ENCODE data around the gene CYBC1. TPM values are rescaled to one million over a fixed set of nuclear protein-coding genes. Genes with fewer than 3 reads are reported as not detected.

CYBC1 gene
- total RNA-seq, 1 experiment from 2014 or later, result 95.4 TPM

- Histone ChIP-seq H2AFZ (ENCODE audit: low read depth, low read length, poor library complexity, severe bottlenecking) (no peak overlapping the region), H3K4me1 (ENCODE audit: control insufficient read depth in 1 of 2, insufficient read depth in 2 of 2, low read length in 2 of 2) (peaks cover 34 to 43% of the 10 kb centered on the region in 2 experiments), H3K9me3 (ENCODE audit: control insufficient read depth in 1 of 2, insufficient read depth in 1 of 2, low read depth in 1 of 2, low read length in 2 of 2) (no peaks in the 10 kb centered on the region), H3K9me2 (ENCODE audit: insufficient read depth) (no peaks in the 10 kb centered on the region), H3K27me3 (ENCODE audit: insufficient read depth, low read length) (no peaks in the 10 kb centered on the region), H3K27ac (ENCODE audit: low read depth, low read length) (no peak overlapping the region), H3K4me3 (replicated peaks in 1 of 2; ENCODE audit: low read depth in 1 of 2, low read length in 2 of 2) (no peak overlapping the region), H3K9ac (ENCODE audit: low read length) (no peak overlapping the region), H3K36me3 (ENCODE audit: control insufficient read depth in 1 of 2, insufficient read depth in 2 of 2, low read length in 2 of 2) (peaks cover 6 to 7% of the 10 kb centered on the region in 2 experiments; a peak in 1 of 4 replicates), H3K4me2 (ENCODE audit: low read length) (no peak overlapping the region), H3K79me2 (ENCODE audit: insufficient read depth, low read length) (no peaks in the 10 kb centered on the region), H4K20me1 (ENCODE audit: insufficient read depth) (no peaks in the 10 kb centered on the region)
- no TSS peak for BruUV-seq (replicated peaks)
- no peak for ATAC-seq
- RAD21 ChIA-PET (ENCODE audit: low non-redundant PET in 1 of 2, low total read pairs in 2 of 2, uncharacterized antibody in 2 of 2, unreplicated experiment in 2 of 2), result no interaction called here
- POLR2A ChIA-PET, result no interaction called here
- intact Hi-C loops (cut with micrococcal nuclease), result loop anchor here (5.0 kb wide), 1 partner anchor 36 kb away; no protein-coding TSS in a partner anchor
- CTCF ChIA-PET, result interaction anchor here (0.7 kb wide), 1 partner anchor 15 kb away, joined by 3 read pairs; no protein-coding TSS in a partner anchor
- no peak for TF ChIP-seq SRF (IDR thresholded peaks at IDR 0.05; ENCODE audit: low read depth)
- TF ChIP-seq TCF7L2 (IDR thresholded peaks at IDR 0.05; ENCODE audit: borderline replicate concordance, extremely low read depth, insufficient read depth, insufficient read length), result no peak
- TF ChIP-seq CBX3 (IDR thresholded peaks at IDR 0.05; ENCODE audit: low read depth), result no peak
- no peak for TF ChIP-seq CEBPB (IDR thresholded peaks at IDR 0.05; ENCODE audit: low read depth)
- no peak for TF ChIP-seq ZFX (IDR thresholded peaks at IDR 0.05)
- TF ChIP-seq RAD21 (IDR thresholded peaks at IDR 0.05; ENCODE audit: low read depth), result no peak
- TF ChIP-seq EZH2 (IDR thresholded peaks at IDR 0.05), result no peak
- no peak for TF ChIP-seq MAX (IDR thresholded peaks at IDR 0.05)
- TF ChIP-seq, protein P1, sequence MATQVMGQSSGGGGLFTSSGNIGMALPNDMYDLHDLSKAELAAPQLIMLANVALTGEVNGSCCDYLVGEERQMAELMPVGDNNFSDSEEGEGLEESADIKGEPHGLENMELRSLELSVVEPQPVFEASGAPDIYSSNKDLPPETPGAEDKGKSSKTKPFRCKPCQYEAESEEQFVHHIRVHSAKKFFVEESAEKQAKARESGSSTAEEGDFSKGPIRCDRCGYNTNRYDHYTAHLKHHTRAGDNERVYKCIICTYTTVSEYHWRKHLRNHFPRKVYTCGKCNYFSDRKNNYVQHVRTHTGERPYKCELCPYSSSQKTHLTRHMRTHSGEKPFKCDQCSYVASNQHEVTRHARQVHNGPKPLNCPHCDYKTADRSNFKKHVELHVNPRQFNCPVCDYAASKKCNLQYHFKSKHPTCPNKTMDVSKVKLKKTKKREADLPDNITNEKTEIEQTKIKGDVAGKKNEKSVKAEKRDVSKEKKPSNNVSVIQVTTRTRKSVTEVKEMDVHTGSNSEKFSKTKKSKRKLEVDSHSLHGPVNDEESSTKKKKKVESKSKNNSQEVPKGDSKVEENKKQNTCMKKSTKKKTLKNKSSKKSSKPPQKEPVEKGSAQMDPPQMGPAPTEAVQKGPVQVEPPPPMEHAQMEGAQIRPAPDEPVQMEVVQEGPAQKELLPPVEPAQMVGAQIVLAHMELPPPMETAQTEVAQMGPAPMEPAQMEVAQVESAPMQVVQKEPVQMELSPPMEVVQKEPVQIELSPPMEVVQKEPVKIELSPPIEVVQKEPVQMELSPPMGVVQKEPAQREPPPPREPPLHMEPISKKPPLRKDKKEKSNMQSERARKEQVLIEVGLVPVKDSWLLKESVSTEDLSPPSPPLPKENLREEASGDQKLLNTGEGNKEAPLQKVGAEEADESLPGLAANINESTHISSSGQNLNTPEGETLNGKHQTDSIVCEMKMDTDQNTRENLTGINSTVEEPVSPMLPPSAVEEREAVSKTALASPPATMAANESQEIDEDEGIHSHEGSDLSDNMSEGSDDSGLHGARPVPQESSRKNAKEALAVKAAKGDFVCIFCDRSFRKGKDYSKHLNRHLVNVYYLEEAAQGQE (IDR thresholded peaks at IDR 0.05; ENCODE audit: low read depth), result no peak
- TF ChIP-seq, protein P2, sequence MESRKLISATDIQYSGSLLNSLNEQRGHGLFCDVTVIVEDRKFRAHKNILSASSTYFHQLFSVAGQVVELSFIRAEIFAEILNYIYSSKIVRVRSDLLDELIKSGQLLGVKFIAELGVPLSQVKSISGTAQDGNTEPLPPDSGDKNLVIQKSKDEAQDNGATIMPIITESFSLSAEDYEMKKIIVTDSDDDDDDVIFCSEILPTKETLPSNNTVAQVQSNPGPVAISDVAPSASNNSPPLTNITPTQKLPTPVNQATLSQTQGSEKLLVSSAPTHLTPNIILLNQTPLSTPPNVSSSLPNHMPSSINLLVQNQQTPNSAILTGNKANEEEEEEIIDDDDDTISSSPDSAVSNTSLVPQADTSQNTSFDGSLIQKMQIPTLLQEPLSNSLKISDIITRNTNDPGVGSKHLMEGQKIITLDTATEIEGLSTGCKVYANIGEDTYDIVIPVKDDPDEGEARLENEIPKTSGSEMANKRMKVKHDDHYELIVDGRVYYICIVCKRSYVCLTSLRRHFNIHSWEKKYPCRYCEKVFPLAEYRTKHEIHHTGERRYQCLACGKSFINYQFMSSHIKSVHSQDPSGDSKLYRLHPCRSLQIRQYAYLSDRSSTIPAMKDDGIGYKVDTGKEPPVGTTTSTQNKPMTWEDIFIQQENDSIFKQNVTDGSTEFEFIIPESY (IDR thresholded peaks at IDR 0.05; ENCODE audit: extremely low read depth, insufficient replicate concordance, low read length), result no peak
- no peak for TF ChIP-seq SIN3A (IDR thresholded peaks at IDR 0.05; ENCODE audit: low read depth)
- no peak for TF ChIP-seq FOSL1 (IDR thresholded peaks at IDR 0.05; ENCODE audit: low read depth)
- TF ChIP-seq CTCF (IDR thresholded peaks at IDR 0.05 in 2 of 3, conservative IDR thresholded peaks at IDR 0.05 in 1 of 3; ENCODE audit: borderline replicate concordance in 1 of 3, insufficient read depth in 1 of 3, low read depth in 2 of 3, low read length in 2 of 3), result no peak
- TF ChIP-seq ATF3 (IDR thresholded peaks at IDR 0.05), result no peak
- no peak for TF ChIP-seq YY1 (IDR thresholded peaks at IDR 0.05; ENCODE audit: extremely low read depth, insufficient replicate concordance, low read depth, low read length)
- TF ChIP-seq EGR1 (IDR thresholded peaks at IDR 0.05; ENCODE audit: low read depth), result no peak
- TF ChIP-seq POLR2AphosphoS5 (IDR thresholded peaks at IDR 0.05; ENCODE audit: low read depth, low read length), result no peak
- no peak for TF ChIP-seq ZNF274 (IDR thresholded peaks at IDR 0.05; ENCODE audit: low read depth, low read length)
- TF ChIP-seq SP1 (IDR thresholded peaks at IDR 0.05; ENCODE audit: low read depth), result no peak
- no peak for TF ChIP-seq EZH2phosphoT487 (IDR thresholded peaks at IDR 0.05; ENCODE audit: borderline replicate concordance)
- no peak for DNase-seq (ENCODE audit: low read depth, low spot score)
Measured at GRCh38 chr17:82491533-82491932, 41.0 kb upstream of the CYBC1 start.

All from HCT116 (cell line).